Neural cell (in vitro differentiated cells): ENCODE results near the gene PCSK4. TPM values are rescaled to one million over a fixed set of nuclear protein-coding genes. Genes with fewer than 3 reads are reported as not detected.

Experiments used
- H2AFZ ChIP-seq: fragments of 200-600, 300-800 bp; sonication (generic), shearing (Covaris generic); 2 replicates; pipeline ENCODE4 v1.6.0; 2014; ENCODE audit warnings: low read depth, mild to moderate bottlenecking, antibody characterized with exemption, low read length, moderate library complexity
- H3F3A ChIP-seq: fragments of 200-600 bp; shearing (Covaris generic); 2 replicates; pipeline ENCODE4 v1.6.1; 2016; ENCODE audit warnings: mild to moderate bottlenecking, moderate library complexity, mixed read lengths, antibody characterized with exemption, low read length; ENCODE audit not compliant: insufficient read depth, poor library complexity, severe bottlenecking
- H3K27ac ChIP-seq: fragments of 200-600, 300-800 bp; sonication (generic), shearing (Covaris generic); 2 replicates; pipeline ENCODE4 v1.5.1; 2014; ENCODE audit warnings: mild to moderate bottlenecking, low read length, moderate library complexity
- H3K27me3 ChIP-seq: fragments of 300-800, 200-600 bp; sonication (generic), shearing (Covaris generic); 2 replicates; pipeline ENCODE4 v1.6.0; 2014; ENCODE audit warnings: mild to moderate bottlenecking, low read depth, low read length, moderate library complexity; ENCODE audit not compliant: insufficient read depth
- H3K36me3 ChIP-seq: fragments of 300-800, 200-600 bp; sonication (generic), shearing (Covaris generic); 2 replicates; pipeline ENCODE4 v1.5.1; 2014; ENCODE audit warnings: mild to moderate bottlenecking, antibody characterized with exemption, low read length, moderate library complexity; ENCODE audit not compliant: insufficient read depth
- H3K4me2 ChIP-seq: fragments of 300-800, 200-600 bp; sonication (generic), shearing (Covaris generic); 2 replicates; pipeline ENCODE4 v1.6.0; 2014; ENCODE audit warnings: mild to moderate bottlenecking, low read length
- H3K4me3 ChIP-seq: fragments of 300-800, 200-600 bp; sonication (generic), shearing (Covaris generic); 2 replicates; pipeline ENCODE4 v1.5.1; 2014; ENCODE audit warnings: mild to moderate bottlenecking, low read length, moderate library complexity
- H3K79me2 ChIP-seq: fragments of 200-600 bp; shearing (Covaris generic); replicated peaks from 2 replicates; pipeline ENCODE4 v1.6.0; 2014; ENCODE audit warnings: mild to moderate bottlenecking, low read length, moderate library complexity; ENCODE audit not compliant: insufficient read depth
- H3K9ac ChIP-seq: fragments of 300-800, 200-600 bp; sonication (generic), shearing (Covaris generic); 2 replicates; pipeline ENCODE4 v1.6.1; 2016; ENCODE audit warnings: mild to moderate bottlenecking, low read length, mixed read lengths
- H3K9me2 ChIP-seq: fragments of 200-600 bp; shearing (Covaris generic); 2 replicates; pipeline ENCODE4 v1.6.1; 2016; ENCODE audit warnings: mild to moderate bottlenecking, low read length, mixed read lengths; ENCODE audit not compliant: insufficient read depth
- H3K9me3 ChIP-seq: fragments of 200-600, 300-800 bp; sonication (generic), shearing (Covaris generic); 2 replicates; pipeline ENCODE4 v1.6.1; 2016; ENCODE audit warnings: mild to moderate bottlenecking, mixed run types, low read length, moderate library complexity, mixed read lengths
- H4K20me1 ChIP-seq: fragments of 200-600 bp; shearing (Covaris generic); 2 replicates; pipeline ENCODE4 v1.6.1; 2016; ENCODE audit warnings: mild to moderate bottlenecking, mixed run types; ENCODE audit not compliant: insufficient read depth
- EP300 ChIP-seq: fragments of 450-650 bp; conservative IDR thresholded peaks from 2 replicates; pipeline ENCODE4 v1.6.1; 2014; ENCODE audit warnings: antibody characterized with exemption, mild to moderate bottlenecking, moderate library complexity; ENCODE audit not compliant: poor library complexity, severe bottlenecking
- EZH2 ChIP-seq: fragments of 200-600, 300-800 bp; shearing (Covaris generic), sonication (generic); IDR thresholded peaks from 2 replicates; pipeline ENCODE4 v1.6.1; 2014; ENCODE audit warnings: antibody characterized with exemption, low read length, borderline replicate concordance, mild to moderate bottlenecking; ENCODE audit not compliant: insufficient read depth, poor library complexity, severe bottlenecking
- MXI1 ChIP-seq: fragments of 450-650 bp; conservative IDR thresholded peaks from 2 replicates; pipeline ENCODE4 v1.6.1; 2014; ENCODE audit warnings: antibody characterized with exemption, mild to moderate bottlenecking; ENCODE audit not compliant: poor library complexity, severe bottlenecking
- POLR2AphosphoS5 ChIP-seq: IDR thresholded peaks from 2 replicates; pipeline ENCODE4 v1.6.1; 2012
- RAD21 ChIP-seq: fragments of 450-650 bp; conservative IDR thresholded peaks from 2 replicates; pipeline ENCODE4 v1.6.1; 2014; ENCODE audit warnings: antibody characterized with exemption, mild to moderate bottlenecking, moderate library complexity
- REST ChIP-seq: IDR thresholded peaks from 2 replicates; pipeline ENCODE4 v1.6.1; 2012; ENCODE audit warnings: borderline replicate concordance
- SMC3 ChIP-seq: fragments of 450-650 bp; conservative IDR thresholded peaks from 2 replicates; pipeline ENCODE4 v1.6.1; 2014; ENCODE audit warnings: antibody characterized with exemption, mild to moderate bottlenecking, moderate library complexity; ENCODE audit not compliant: poor library complexity
- TAF1 ChIP-seq: IDR thresholded peaks from 2 replicates; pipeline ENCODE4 v1.6.1; 2012; ENCODE audit warnings: low read depth
- polyA plus RNA-seq: library from polyadenylated mRNA; depleted of rRNA; stranded (reverse); fragments of >200 nt; gene quantifications from 2 replicates; pipeline ENCODE4 v1.2.3, GENCODE V29; 2014
- TF ChIP-seq, protein P1 (sequence below): fragments of 450-650 bp; IDR thresholded peaks from 2 replicates; pipeline ENCODE4 v1.5.1; 2014; ENCODE audit warnings: antibody characterized with exemption, mild to moderate bottlenecking, moderate library complexity; ENCODE audit not compliant: poor library complexity, severe bottlenecking

PCSK4 gene
- polyA plus RNA-seq, 1 donor from 2014 or later: 11.8 TPM

DNA sequence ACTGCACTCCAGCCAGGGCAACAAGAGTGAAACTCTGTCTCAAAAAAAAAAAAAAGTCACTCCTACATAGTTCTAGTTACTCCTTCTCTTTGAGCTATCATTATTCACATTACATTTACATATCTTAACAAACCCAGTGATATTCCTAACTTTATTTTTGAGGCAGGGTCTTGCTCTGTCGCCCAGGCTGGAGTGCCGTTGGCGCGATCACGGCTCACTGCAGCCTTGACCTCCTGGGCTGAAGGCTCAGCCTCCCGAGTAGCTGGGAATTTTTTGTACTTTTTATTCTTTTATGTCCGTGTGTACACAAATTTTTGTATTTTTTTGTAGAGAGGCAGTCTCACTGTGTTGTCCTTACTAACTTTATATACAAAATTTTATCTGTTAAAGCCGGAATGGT, 52.5 kb downstream of the PCSK4 start:
- H3K4me2 ChIP-seq: no peak overlapping the region
- no peaks in the 10 kb centered on the region for H3K27me3 ChIP-seq
- H3K9ac ChIP-seq: no peak overlapping the region
- TF ChIP-seq MXI1 (no peak), TAF1 (no peak), POLR2AphosphoS5 (no peak), RAD21 (no peak), EZH2 (no peak), SMC3 (no peak)
- no peaks in the 10 kb centered on the region for H3K9me3 ChIP-seq
- H3F3A ChIP-seq: peaks cover 4% of the 10 kb centered on the region
- H3K79me2 ChIP-seq: peaks cover 14% of the 10 kb centered on the region
- H3K9me2 ChIP-seq: no peaks in the 10 kb centered on the region
- no peak overlapping the region for H3K4me3 ChIP-seq
- H2AFZ ChIP-seq: no peak overlapping the region
- H4K20me1 ChIP-seq: peaks cover 4% of the 10 kb centered on the region
- no peaks in the 10 kb centered on the region for H3K36me3 ChIP-seq
- no peak overlapping the region for H3K27ac ChIP-seq

- Histone ChIP-seq H3F3A (peaks cover 4% of the 10 kb centered on the region), H3K27me3 (no peaks in the 10 kb centered on the region), H3K36me3 (no peaks in the 10 kb centered on the region), H3K9me3 (no peaks in the 10 kb centered on the region), H2AFZ (no peak overlapping the region), H3K79me2 (peaks cover 14% of the 10 kb centered on the region), H3K4me2 (no peak overlapping the region), H3K27ac (no peak overlapping the region), H3K4me3 (no peak overlapping the region), H4K20me1 (peaks cover 4% of the 10 kb centered on the region), H3K9ac (no peak overlapping the region), H3K9me2 (no peaks in the 10 kb centered on the region)
- no peak for TF ChIP-seq REST
- TF ChIP-seq POLR2AphosphoS5: no peak
- no peak for TF ChIP-seq EP300
- TF ChIP-seq SMC3: no peak
- TF ChIP-seq, protein P1, sequence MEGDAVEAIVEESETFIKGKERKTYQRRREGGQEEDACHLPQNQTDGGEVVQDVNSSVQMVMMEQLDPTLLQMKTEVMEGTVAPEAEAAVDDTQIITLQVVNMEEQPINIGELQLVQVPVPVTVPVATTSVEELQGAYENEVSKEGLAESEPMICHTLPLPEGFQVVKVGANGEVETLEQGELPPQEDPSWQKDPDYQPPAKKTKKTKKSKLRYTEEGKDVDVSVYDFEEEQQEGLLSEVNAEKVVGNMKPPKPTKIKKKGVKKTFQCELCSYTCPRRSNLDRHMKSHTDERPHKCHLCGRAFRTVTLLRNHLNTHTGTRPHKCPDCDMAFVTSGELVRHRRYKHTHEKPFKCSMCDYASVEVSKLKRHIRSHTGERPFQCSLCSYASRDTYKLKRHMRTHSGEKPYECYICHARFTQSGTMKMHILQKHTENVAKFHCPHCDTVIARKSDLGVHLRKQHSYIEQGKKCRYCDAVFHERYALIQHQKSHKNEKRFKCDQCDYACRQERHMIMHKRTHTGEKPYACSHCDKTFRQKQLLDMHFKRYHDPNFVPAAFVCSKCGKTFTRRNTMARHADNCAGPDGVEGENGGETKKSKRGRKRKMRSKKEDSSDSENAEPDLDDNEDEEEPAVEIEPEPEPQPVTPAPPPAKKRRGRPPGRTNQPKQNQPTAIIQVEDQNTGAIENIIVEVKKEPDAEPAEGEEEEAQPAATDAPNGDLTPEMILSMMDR: no peak
- TF ChIP-seq TAF1: no peak
- TF ChIP-seq EZH2: no peak
- TF ChIP-seq MXI1: no peak
- no peak for TF ChIP-seq RAD21
These were observed 54.7 kb downstream of the PCSK4 start for GRCh38 chr19:1435378-1435989.
